ENCODE results near the gene NEO1.

DNA sequence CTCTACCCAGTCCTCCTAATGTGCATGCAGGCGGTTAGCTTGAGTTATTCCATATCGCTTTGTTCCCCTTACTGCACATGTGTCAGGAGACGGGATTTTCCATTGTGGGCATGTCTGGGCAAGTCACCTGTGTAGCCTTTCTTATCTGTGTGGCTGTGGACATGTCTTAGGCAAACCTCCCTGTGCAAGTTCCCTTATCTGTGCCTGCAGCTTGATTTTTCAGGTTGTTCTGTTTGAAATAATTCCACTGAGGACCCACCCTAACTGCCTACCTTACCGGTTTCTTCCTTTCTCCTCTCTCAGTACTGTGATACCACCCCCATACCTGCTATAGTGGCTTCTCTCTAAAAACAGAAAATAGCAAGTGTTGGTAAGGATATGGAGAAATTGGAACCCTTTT lies 113.6 kb downstream of the NEO1 start:
- TF ChIP-seq, protein P1, sequence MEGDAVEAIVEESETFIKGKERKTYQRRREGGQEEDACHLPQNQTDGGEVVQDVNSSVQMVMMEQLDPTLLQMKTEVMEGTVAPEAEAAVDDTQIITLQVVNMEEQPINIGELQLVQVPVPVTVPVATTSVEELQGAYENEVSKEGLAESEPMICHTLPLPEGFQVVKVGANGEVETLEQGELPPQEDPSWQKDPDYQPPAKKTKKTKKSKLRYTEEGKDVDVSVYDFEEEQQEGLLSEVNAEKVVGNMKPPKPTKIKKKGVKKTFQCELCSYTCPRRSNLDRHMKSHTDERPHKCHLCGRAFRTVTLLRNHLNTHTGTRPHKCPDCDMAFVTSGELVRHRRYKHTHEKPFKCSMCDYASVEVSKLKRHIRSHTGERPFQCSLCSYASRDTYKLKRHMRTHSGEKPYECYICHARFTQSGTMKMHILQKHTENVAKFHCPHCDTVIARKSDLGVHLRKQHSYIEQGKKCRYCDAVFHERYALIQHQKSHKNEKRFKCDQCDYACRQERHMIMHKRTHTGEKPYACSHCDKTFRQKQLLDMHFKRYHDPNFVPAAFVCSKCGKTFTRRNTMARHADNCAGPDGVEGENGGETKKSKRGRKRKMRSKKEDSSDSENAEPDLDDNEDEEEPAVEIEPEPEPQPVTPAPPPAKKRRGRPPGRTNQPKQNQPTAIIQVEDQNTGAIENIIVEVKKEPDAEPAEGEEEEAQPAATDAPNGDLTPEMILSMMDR (IDR thresholded peaks at IDR 0.05; ENCODE audit: low read length), result no peak
- no peak for TF ChIP-seq EZH2 (IDR thresholded peaks at IDR 0.05; ENCODE audit: borderline replicate concordance, low read length)

Measured in OCI-LY1 (cell line).